ENCODE data around the gene SEC61A2. TPM values are rescaled to one million over a fixed set of nuclear protein-coding genes. Genes with fewer than 3 reads are reported as not detected.

SEC61A2 gene
- total RNA-seq, 1 donor from 2014 or later = 14.3 TPM

DNA sequence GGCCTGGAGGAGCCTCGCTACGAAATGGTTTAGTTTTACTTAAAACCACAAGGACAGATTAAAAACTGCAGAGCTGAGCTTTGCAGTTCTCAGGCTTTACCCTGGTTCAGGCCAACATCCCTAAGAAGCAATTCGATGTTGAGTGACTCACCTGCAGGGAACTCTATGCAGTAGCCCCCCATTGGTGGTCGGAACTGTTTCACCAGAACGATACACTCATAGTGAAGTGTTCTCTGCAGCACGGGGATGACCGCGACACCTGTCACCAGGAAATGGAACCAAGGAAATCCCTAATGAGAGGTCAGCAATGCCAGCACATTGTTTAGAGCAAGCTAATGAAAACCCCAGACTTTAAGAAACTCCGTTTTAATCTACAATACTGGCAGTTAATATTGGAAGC is 48.2 kb downstream of the SEC61A2 start:
- FAIRE-seq = no peak

GRCh38 chr10:12179606-12180170 is 50.2 kb downstream of the SEC61A2 start:
- Histone ChIP-seq H4K20me1 (ENCODE audit: insufficient read depth, low read length) (no peaks in the 10 kb centered on the region), H2AFZ (ENCODE audit: low read depth, low read length) (no peak overlapping the region), H3K36me3 (ENCODE audit: insufficient read depth, low read length) (peaks cover 21% of the 10 kb centered on the region), H3K9me3 (ENCODE audit: insufficient read depth, low read depth, low read length) (no peaks in the 10 kb centered on the region), H3K4me2 (ENCODE audit: low read length) (no peak overlapping the region), H3K79me2 (ENCODE audit: insufficient read depth, low read length) (no peaks in the 10 kb centered on the region), H3K4me1 (ENCODE audit: insufficient read depth, low read length) (peaks cover 8% of the 10 kb centered on the region), H3K27me3 (ENCODE audit: insufficient read depth, low read length) (no peaks in the 10 kb centered on the region), H3K27ac (ENCODE audit: low read depth, low read length) (no peak overlapping the region), H3K4me3 (ENCODE audit: insufficient read depth, low read depth, low read length) (no peak overlapping the region), H3K9ac (ENCODE audit: low read length) (no peak overlapping the region)
- H3K4me3 Mint-ChIP-seq (ENCODE audit: unreplicated experiment) = no peak overlapping the region
- TF ChIP-seq EZH2 (IDR thresholded peaks at IDR 0.05; ENCODE audit: insufficient read depth, low read length) = no peak
- TF ChIP-seq, protein P1, sequence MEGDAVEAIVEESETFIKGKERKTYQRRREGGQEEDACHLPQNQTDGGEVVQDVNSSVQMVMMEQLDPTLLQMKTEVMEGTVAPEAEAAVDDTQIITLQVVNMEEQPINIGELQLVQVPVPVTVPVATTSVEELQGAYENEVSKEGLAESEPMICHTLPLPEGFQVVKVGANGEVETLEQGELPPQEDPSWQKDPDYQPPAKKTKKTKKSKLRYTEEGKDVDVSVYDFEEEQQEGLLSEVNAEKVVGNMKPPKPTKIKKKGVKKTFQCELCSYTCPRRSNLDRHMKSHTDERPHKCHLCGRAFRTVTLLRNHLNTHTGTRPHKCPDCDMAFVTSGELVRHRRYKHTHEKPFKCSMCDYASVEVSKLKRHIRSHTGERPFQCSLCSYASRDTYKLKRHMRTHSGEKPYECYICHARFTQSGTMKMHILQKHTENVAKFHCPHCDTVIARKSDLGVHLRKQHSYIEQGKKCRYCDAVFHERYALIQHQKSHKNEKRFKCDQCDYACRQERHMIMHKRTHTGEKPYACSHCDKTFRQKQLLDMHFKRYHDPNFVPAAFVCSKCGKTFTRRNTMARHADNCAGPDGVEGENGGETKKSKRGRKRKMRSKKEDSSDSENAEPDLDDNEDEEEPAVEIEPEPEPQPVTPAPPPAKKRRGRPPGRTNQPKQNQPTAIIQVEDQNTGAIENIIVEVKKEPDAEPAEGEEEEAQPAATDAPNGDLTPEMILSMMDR (IDR thresholded peaks at IDR 0.05; ENCODE audit: insufficient read depth, low read depth, low read length) = no peak
- no peak overlapping the region for H3K27ac Mint-ChIP-seq (ENCODE audit: unreplicated experiment)
- DNase-seq (ENCODE audit: low read depth) (no peak), FAIRE-seq (no peak)
- peaks cover 5% of the 10 kb centered on the region for H3K36me3 Mint-ChIP-seq (ENCODE audit: low read depth, unreplicated experiment)
- H3K27me3 Mint-ChIP-seq (ENCODE audit: low read depth, unreplicated experiment) = no peaks in the 10 kb centered on the region
- H3K9me3 Mint-ChIP-seq (ENCODE audit: unreplicated experiment) = no peaks in the 10 kb centered on the region
- H3K4me1 Mint-ChIP-seq (ENCODE audit: low read depth, unreplicated experiment) = peaks cover 4% of the 10 kb centered on the region

More for the DNA sequence above, 48.2 kb downstream of the SEC61A2 start:
- H3K27ac Mint-ChIP-seq (ENCODE audit: unreplicated experiment) = peak overlapping the region; percentile 68
- no peaks in the 10 kb centered on the region for H3K9me3 Mint-ChIP-seq (ENCODE audit: unreplicated experiment)
- peaks cover 21% of the 10 kb centered on the region for H3K36me3 ChIP-seq (ENCODE audit: insufficient read depth, low read length)
- no peaks in the 10 kb centered on the region for H3K79me2 ChIP-seq (ENCODE audit: insufficient read depth, low read length)
- no peak overlapping the region for H3K4me3 Mint-ChIP-seq (ENCODE audit: unreplicated experiment)
- H3K9me3 ChIP-seq (ENCODE audit: insufficient read depth, low read depth, low read length) = no peaks in the 10 kb centered on the region
- no peaks in the 10 kb centered on the region for H3K27me3 Mint-ChIP-seq (ENCODE audit: low read depth, unreplicated experiment)
- H2AFZ ChIP-seq (ENCODE audit: low read depth, low read length) = no peak overlapping the region
- no peaks in the 10 kb centered on the region for H4K20me1 ChIP-seq (ENCODE audit: insufficient read depth, low read length)
- peaks cover 4% of the 10 kb centered on the region for H3K4me1 Mint-ChIP-seq (ENCODE audit: low read depth, unreplicated experiment)
- H3K4me1 ChIP-seq (ENCODE audit: insufficient read depth, low read length) = peaks cover 8% of the 10 kb centered on the region
- no peaks in the 10 kb centered on the region for H3K27me3 ChIP-seq (ENCODE audit: insufficient read depth, low read length)
- TF ChIP-seq, protein P1 (IDR thresholded peaks at IDR 0.05; ENCODE audit: insufficient read depth, low read depth, low read length) = no peak
- TF ChIP-seq EZH2 (IDR thresholded peaks at IDR 0.05; ENCODE audit: insufficient read depth, low read length) = no peak
- peak; percentile 25 for DNase-seq (ENCODE audit: low read depth)
- H3K36me3 Mint-ChIP-seq (ENCODE audit: low read depth, unreplicated experiment) = peaks cover 15% of the 10 kb centered on the region
- no peak overlapping the region for H3K9ac ChIP-seq (ENCODE audit: low read length)
- H3K27ac ChIP-seq (ENCODE audit: low read depth, low read length) = no peak overlapping the region
- no peak overlapping the region for H3K4me3 ChIP-seq (ENCODE audit: insufficient read depth, low read depth, low read length)
- peak overlapping the region; percentile 13 for H3K4me2 ChIP-seq (ENCODE audit: low read length)

DNA sequence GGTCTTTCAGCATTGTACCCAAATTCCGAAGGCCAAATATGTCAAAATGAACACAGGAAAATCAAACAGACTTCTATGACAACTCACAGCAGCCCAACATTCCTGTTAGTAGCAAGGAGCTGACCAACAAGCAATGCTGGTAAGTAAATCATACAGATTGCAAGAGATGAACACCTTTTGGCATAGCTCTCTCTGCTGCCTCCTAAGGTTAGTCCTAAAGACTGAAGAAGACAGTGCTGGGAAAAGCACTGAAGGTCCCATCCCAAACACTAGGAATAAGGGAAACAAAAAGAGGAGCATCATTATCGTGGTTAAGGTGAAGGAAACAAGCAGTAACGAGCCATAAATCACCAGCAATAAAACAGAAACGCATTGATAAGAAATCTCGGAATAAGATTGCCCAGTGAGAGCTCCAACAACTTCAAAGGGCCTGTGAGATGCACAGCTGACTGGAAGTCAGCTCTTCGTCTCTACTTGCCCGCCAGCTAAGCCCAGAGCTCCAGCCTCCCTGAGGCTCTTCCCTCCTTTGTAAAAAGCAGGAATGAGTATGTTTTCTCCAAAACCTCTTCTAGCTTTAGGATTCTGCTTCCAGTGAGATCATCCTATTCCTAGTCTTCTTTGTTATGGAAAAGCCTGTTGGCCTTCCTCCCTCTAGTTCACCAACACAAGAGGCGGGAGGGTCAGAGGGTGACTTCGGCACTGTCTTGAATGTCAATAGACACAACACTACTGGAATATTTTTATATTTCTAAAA is 50.9 kb downstream of the SEC61A2 start:
- Histone ChIP-seq H3K27ac (ENCODE audit: low read depth, low read length) (no peak overlapping the region), H3K9ac (ENCODE audit: low read length) (no peak overlapping the region), H3K79me2 (ENCODE audit: insufficient read depth, low read length) (no peaks in the 10 kb centered on the region), H3K36me3 (ENCODE audit: insufficient read depth, low read length) (peaks cover 25% of the 10 kb centered on the region), H3K9me3 (ENCODE audit: insufficient read depth, low read depth, low read length) (no peaks in the 10 kb centered on the region), H3K4me3 (ENCODE audit: insufficient read depth, low read depth, low read length) (no peak overlapping the region), H2AFZ (ENCODE audit: low read depth, low read length) (no peak overlapping the region), H3K4me2 (ENCODE audit: low read length) (no peak overlapping the region), H3K27me3 (ENCODE audit: insufficient read depth, low read length) (no peaks in the 10 kb centered on the region), H3K4me1 (ENCODE audit: insufficient read depth, low read length) (peaks cover 8% of the 10 kb centered on the region), H4K20me1 (ENCODE audit: insufficient read depth, low read length) (no peaks in the 10 kb centered on the region)
- no peak for DNase-seq (ENCODE audit: low read depth)
- peaks cover 10% of the 10 kb centered on the region for H3K36me3 Mint-ChIP-seq (ENCODE audit: low read depth, unreplicated experiment)
- H3K9me3 Mint-ChIP-seq (ENCODE audit: unreplicated experiment) = no peaks in the 10 kb centered on the region
- peaks cover 4% of the 10 kb centered on the region for H3K4me1 Mint-ChIP-seq (ENCODE audit: low read depth, unreplicated experiment)
- no peak overlapping the region for H3K4me3 Mint-ChIP-seq (ENCODE audit: unreplicated experiment)
- no peak overlapping the region for H3K27ac Mint-ChIP-seq (ENCODE audit: unreplicated experiment)
- H3K27me3 Mint-ChIP-seq (ENCODE audit: low read depth, unreplicated experiment) = no peaks in the 10 kb centered on the region
- FAIRE-seq = no peak
- TF ChIP-seq, protein P1 (IDR thresholded peaks at IDR 0.05; ENCODE audit: insufficient read depth, low read depth, low read length) = no peak
- no peak for TF ChIP-seq EZH2 (IDR thresholded peaks at IDR 0.05; ENCODE audit: insufficient read depth, low read length)
